ENCODE results near the gene PTPA.
"Not testable (repeated sequence)": the region's sequence is repeated elsewhere in the genome, so short reads cannot be mapped to it uniquely, and the experiment has no call there.

Gene PTPA

DNA sequence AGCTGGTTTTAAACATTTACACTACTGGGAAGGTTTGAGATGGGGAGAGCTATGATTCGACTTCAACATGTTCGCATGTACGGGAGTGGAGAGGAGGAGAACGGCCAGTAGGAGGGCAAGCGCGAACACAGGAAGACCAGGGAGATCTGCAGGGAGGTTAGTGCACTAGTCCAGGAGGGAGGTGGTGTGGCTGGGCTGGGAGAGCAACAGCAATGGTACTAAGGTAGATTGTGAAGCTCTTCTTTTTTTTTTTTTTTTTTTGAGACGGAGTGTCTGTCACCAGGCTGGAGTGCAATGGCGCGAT lies 50.3 kb downstream of the PTPA start:
- no peak for DNase-seq

GRCh38 chr9:129162497-129163197 lies 51.4 kb downstream of the PTPA start:
- no peak for DNase-seq

GRCh38 chr9:129163198-129163670 lies 52.0 kb downstream of the PTPA start:
- not testable (repeated sequence) for DNase-seq

GRCh38 chr9:129163753-129164152 lies 52.5 kb downstream of the PTPA start:
- DNase-seq = no peak

DNA sequence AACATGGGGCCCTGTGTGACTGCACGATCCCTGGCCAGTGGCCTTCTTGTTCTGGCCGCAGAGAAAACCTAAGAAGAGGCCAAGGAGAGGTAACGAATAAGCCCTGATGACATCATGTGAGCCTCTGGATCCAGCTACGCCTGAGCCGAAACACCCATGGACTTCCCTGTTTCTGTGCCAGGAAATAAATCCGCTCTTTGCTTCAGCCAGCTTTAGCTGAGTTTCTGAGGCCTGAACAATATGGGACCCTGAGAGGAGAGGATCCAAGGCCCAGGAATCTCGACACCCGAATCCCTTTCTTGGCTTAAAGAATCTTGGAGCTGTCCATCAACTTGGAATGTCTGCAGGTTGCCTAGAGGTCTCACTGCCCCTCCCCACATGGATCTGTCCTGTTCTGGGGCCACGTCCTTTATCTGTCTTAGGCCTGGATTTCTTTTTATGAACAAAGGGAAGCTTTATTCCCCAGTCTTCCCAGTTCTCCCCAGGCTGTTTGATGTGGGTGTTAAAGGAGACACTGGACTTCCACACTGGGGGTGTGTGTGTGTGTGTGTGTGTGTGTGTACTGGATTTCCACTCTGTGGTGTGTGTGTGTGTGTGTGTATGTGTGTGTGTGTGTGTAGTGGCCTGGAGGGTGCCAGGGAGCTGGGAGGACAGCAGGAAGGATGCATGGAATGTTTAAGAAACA lies 53.2 kb downstream of the PTPA start:
- DNase-seq = no peak

GRCh38 chr9:129165198-129165597 lies 54.0 kb downstream of the PTPA start:
- DNase-seq = no peak

DNA sequence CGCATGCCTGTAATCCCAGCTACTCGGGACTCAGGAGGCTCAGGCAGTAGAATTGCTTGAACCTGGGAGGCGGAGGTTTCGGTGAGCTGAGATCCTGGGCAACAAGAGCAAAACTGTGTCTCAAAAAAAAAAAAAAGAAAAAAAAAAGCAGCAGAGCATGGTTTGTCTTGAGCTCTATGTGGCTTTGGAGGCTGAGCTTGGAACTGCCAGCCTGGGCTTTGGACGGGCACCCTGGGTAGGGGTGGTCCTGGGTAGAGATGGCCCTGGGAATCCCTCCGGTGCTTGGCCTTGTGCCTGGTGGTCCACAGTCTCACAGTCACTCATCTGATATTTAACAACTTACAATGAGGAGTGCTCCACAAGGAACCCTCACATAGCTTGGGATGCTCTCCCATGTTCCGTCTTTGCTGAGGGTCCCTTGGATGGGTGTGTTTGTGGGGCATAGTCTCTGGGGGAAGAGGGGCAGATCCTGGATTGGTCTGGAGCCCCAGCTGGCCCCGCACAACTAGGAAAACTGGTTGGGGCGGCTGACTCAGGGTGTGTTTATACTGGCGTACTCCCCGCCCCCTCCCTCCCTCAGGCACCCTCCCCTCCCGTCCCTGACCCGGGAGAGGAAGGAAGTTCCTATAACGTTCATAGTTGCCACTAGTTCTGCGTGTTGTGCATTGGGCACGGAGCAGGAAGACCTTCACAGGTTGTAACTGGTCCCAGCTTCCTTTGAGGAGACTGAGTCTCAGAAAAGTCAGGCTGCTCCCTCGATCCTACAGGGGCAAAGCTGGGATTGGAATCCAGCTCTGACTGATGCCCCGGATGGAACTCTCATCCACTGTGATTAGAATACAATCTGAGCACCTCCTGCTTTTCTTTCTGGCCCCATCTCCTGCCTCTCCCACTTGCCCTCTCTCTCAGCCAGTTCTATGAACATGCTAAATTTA lies 55.7 kb downstream of the PTPA start:
- DNase-seq = no peak

- no peak for DNase-seq
These were observed 59.0 kb downstream of the PTPA start for GRCh38 chr9:129170229-129170628.

DNA sequence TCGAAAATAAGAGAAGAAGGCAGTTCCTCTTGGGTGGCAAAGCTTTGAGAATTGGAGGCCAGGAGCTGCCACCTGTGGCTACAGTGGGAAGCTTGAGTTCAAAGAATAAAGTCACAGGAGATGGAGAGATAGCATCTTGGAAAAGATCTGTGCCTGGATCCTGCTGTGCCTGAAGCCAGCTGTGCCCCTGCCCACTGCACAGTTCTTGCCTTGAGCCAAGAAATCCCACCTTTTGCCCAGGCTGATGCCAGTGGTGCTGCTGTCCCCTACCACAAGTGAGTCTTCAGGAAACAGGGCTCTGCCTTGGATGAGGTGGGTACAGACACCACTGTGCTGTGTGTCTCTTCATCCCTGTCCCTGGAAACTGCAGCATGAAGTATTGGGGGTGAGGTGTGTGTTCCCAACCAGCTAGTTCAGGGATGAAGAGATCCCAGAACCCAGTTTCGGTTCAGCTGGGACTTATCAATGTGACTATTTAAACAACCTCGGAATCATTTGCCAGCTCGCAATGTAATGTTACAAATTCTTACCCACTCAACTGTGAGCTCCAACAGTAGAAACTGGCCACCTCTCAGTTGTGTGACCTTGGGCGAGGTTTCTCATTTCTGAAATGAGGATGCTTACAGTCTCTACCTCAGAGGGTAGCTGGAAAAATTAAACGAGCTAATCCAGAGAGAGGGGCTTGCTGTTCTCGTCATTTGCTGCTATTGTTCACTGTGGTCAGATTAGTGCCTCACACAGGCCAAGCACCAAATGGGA lies 61.0 kb downstream of the PTPA start:
- peak; percentile 37 for DNase-seq

DNA sequence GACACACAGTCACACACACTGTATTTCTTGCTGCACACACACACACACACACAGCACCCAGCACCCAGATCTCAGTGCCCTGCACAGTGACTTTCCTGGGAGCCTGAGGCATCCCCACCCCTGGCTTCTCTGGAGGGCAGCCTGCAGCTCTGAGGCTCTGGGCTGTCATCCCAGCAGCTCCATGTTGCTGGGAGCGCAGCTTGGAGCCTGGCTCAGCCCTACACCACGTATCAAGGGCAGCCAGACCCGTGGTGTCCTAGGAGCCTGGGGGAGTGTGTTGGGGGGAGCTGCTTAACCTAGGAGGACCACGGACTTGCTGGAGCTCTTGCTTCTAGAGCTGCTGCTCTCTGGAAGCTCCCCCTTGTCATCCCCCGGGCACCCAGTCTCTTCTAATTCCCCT lies 61.6 kb downstream of the PTPA start:
- peak; percentile 51 for DNase-seq

GRCh38 chr9:129173296-129174101 lies 62.3 kb downstream of the PTPA start:
- DNase-seq = no peak

GRCh38 chr9:129174102-129174723 lies 63.0 kb downstream of the PTPA start:
- DNase-seq = peak; percentile 96

DNA sequence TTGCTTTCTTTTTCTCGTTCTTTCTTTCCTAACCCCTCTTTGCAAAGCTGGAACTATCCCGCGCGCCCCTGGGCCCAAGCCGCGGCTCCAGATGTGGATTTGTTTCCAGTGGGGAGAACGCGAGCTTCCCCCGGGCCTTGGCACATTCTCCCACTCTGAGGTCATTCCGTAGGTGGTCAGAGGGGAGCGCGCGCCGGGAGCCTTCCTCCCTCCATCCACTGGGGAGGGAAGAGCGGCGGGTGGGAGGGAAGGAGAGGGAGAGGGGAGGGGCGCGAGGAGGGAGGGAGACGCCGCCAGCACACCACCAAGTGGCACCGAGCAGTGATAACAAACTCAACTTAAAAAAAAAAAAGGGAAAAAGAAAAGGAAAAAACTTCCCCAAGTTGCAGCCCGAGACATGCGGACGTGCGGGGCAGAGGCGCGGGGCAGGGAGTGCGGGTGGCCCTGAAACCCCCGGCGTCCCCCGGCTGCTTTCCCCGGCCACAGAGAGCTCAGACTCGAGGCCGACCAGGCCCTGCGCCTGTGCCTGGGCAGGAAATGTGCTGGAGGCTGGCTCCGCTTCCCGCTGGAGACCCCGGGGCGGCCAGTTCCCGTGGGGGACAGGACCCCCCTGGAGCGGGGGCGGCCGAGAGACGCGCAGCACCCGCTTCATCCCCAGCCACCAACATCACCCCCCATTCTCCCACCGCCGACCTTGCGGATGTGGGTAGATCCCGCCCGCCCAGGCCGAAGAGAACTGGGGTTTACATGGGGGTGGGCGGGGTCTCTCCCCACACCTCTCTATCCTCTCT lies 63.7 kb downstream of the PTPA start:
- peak; percentile 84 for DNase-seq

- DNase-seq = no peak
These were observed 64.3 kb downstream of the PTPA start for GRCh38 chr9:129175515-129175824.

GRCh38 chr9:129175825-129176633 lies 64.8 kb downstream of the PTPA start:
- peak; percentile 85 for DNase-seq

DNA sequence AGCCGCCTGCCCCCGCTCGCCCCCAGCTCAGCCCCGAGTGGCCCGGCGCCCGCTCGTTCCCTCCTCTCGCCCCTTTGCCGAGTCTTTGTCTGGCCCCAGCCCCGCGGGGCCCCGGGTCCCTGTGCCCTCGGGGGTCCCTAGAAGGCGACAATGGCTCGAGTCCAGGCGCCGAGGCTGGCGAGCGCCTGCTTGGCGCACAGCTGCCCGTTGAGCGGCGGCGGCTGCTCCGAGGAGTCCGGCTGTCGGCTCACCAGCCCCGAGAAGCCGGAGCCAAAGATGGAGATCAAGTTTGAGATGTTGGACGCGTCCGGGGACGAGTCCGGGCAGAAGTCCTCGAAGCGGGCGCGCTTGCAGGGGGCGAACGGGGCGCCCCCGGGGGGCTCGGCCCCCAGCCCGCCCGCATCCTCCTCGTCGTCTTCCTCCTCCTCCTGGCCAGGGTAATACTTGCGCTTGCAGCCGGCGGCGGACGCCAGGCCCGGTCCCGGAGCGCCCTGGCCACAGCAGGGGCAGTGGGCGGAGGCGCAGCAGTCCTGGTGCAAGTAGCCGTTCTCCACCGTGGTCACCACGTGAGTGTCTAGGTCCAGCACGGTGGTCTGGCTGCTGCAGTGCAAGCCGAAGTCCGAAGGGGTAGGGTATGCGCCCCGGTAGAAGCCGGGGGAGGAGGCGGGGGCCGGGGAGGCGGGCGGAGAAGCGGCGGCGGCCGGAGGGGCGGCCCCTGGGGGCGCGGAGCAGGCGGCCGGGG lies 65.7 kb downstream of the PTPA start:
- peak; percentile 75 for DNase-seq

GRCh38 chr9:129177443-129177790 lies 66.2 kb downstream of the PTPA start:
- DNase-seq = no peak

- DNase-seq = peak; percentile 98
These were observed 66.8 kb downstream of the PTPA start, which contains the start of gene IER5L for GRCh38 chr9:129177791-129178567. IER5L (minus strand) TSS chr9:129178261; CDS start chr9:129178052, 209 bp downstream.
